Measurements from ENCODE around the gene ERC1.

GRCh38 chr12:1058423-1058822 is 67.4 kb downstream of the ERC1 start:
- TF ChIP-seq CTCF (IDR thresholded peaks at IDR 0.05) (no peak), POLR2AphosphoS5 (IDR thresholded peaks at IDR 0.05; ENCODE audit: insufficient read depth in 1 of 2, low read depth in 1 of 2) (no peak), POLR2A (IDR thresholded peaks at IDR 0.05) (no peak)

Measured in vagina (tissue), 2 donors.